SK-N-SH (cell line): ENCODE results near the gene SNX9. TPM values are rescaled to one million over a fixed set of nuclear protein-coding genes. Genes with fewer than 3 reads are reported as not detected.

Experiments used
- CTCF ChIA-PET: fragments of 300-600, 350-600 bp; formaldehyde crosslinking; extraction: SDS; loops from one replicate; lab custom pipeline; 2021; lab: Yijun Ruan, JAX
- POLR2A ChIA-PET: fragments of 350-600 bp; sonication (Branson Sonifier 250); formaldehyde crosslinking; extraction: SDS; loops from one replicate; lab custom pipeline; 2020; ENCODE audit warnings: antibody characterized with exemption, inconsistent platforms; lab: Yijun Ruan, JAX
- DNase-seq: peaks from one replicate; pipeline ENCODE4 v3.0.0; 2012
- H2AFZ ChIP-seq: fragments of 200-600 bp; sonication (generic); 2 replicates; pipeline ENCODE4 v1.8.1; 2016; ENCODE audit warnings: antibody characterized with exemption, mild to moderate bottlenecking, low read depth
- H3F3A ChIP-seq: fragments of 200-600 bp; sonication (generic); replicated peaks from 2 replicates; pipeline ENCODE3; 2016; ENCODE audit warnings: antibody characterized with exemption, mild to moderate bottlenecking; ENCODE audit not compliant: insufficient read depth
- H3K27ac ChIP-seq, 2 experiments: fragments of 200-500 bp in 1 of 2; fragments of 200-600 bp in 1 of 2; sonication (Bioruptor generic) in 1 of 2; sonication (generic), shearing (Covaris generic) in 1 of 2; 2 replicates each; pipeline versions ENCODE4 v1.5.1 to v1.6.1; 2014 to 2016; ENCODE audit warnings: low read depth in 2 of 2, inconsistent platforms in 1 of 2, low read length in 1 of 2, mild to moderate bottlenecking in 1 of 2, mixed read lengths in 1 of 2
- H3K27me3 ChIP-seq: fragments of 200-600 bp; sonication (generic), shearing (Covaris generic); 2 replicates; pipeline ENCODE4 v1.6.1; 2016; ENCODE audit warnings: mixed run types; ENCODE audit not compliant: insufficient read depth
- H3K36me3 ChIP-seq, 2 experiments: fragments of 200-500 bp in 1 of 2; fragments of 200-600 bp in 1 of 2; sonication (Bioruptor generic) in 1 of 2; sonication (generic) in 1 of 2; replicated peaks in 1 of 2; 2 replicates each; pipeline versions ENCODE3 to v1.5.1; 2014 to 2016; ENCODE audit warnings: low read length in 1 of 2, mild to moderate bottlenecking in 1 of 2; ENCODE audit not compliant: insufficient read depth in 2 of 2, control insufficient read depth in 1 of 2
- H3K4me1 ChIP-seq, 2 experiments: fragments of 200-500 bp in 1 of 2; fragments of 200-600 bp in 1 of 2; sonication (Bioruptor generic) in 1 of 2; sonication (generic), shearing (Covaris generic) in 1 of 2; 2 replicates each; pipeline versions ENCODE4 v1.5.1 to v1.6.1; 2014 to 2016; ENCODE audit warnings: low read depth in 1 of 2, low read length in 1 of 2, mixed run types in 1 of 2; ENCODE audit not compliant: insufficient read depth in 2 of 2, control insufficient read depth in 1 of 2
- H3K4me2 ChIP-seq: fragments of 200-600 bp; sonication (generic), shearing (Covaris generic); 2 replicates; pipeline ENCODE4 v1.6.1; 2017; ENCODE audit warnings: mixed run types
- H3K4me3 ChIP-seq, 2 experiments: fragments of 200-500 bp in 1 of 2; fragments of 200-600 bp in 1 of 2; sonication (Bioruptor generic) in 1 of 2; sonication (generic), shearing (Covaris generic) in 1 of 2; 2 replicates each; pipeline versions ENCODE4 v1.5.1 to v1.8.1; 2014 to 2016; ENCODE audit warnings: low read depth in 2 of 2, inconsistent platforms in 1 of 2, low read length in 1 of 2, mild to moderate bottlenecking in 1 of 2, mixed read lengths in 1 of 2, moderate library complexity in 1 of 2
- H3K79me2 ChIP-seq: fragments of 200-600 bp; sonication (generic); 2 replicates; pipeline ENCODE4 v1.8.1; 2017; ENCODE audit warnings: mild to moderate bottlenecking; ENCODE audit not compliant: insufficient read depth
- H3K9ac ChIP-seq: fragments of 200-600 bp; sonication (generic); 2 replicates; pipeline ENCODE4 v1.6.1; 2017; ENCODE audit warnings: mixed run types
- H3K9me2 ChIP-seq: fragments of 200-600 bp; sonication (generic); 2 replicates; pipeline ENCODE4 v1.6.1; 2017; ENCODE audit warnings: mixed run types
- H3K9me3 ChIP-seq: fragments of 200-600 bp; sonication (generic); 2 replicates; pipeline ENCODE4 v1.6.1; 2017; ENCODE audit warnings: mixed run types, mild to moderate bottlenecking, moderate library complexity
- H4K20me1 ChIP-seq: fragments of 200-600 bp; sonication (generic); 2 replicates; pipeline ENCODE4 v1.6.1; 2017; ENCODE audit warnings: mild to moderate bottlenecking, mixed run types; ENCODE audit not compliant: insufficient read depth
- FOSL2 ChIP-seq: IDR thresholded peaks from 2 replicates; pipeline ENCODE4 v1.4.0; 2012; ENCODE audit warnings: low read depth, mild to moderate bottlenecking, moderate library complexity, borderline replicate concordance
- MEF2A ChIP-seq: IDR thresholded peaks from 2 replicates; pipeline ENCODE4 v1.4.0; 2012; ENCODE audit warnings: low read depth, borderline replicate concordance
- NFIC ChIP-seq: IDR thresholded peaks from 2 replicates; pipeline ENCODE4 v1.4.0; 2012; ENCODE audit warnings: borderline replicate concordance
- NRF1 ChIP-seq: IDR thresholded peaks from 2 replicates; pipeline ENCODE4 v1.6.1; 2012; ENCODE audit warnings: low read depth, mild to moderate bottlenecking, low read length
- RFX5 ChIP-seq: IDR thresholded peaks from 2 replicates; pipeline ENCODE4 v1.6.1; 2012; ENCODE audit warnings: mild to moderate bottlenecking, improper control_type of control experiment, low read length
- TAF1 ChIP-seq: IDR thresholded peaks from 2 replicates; pipeline ENCODE4 v1.6.1; 2012; ENCODE audit warnings: low read depth, mild to moderate bottlenecking, low read length, moderate library complexity, borderline replicate concordance
- TCF12 ChIP-seq: IDR thresholded peaks from 2 replicates; pipeline ENCODE4 v1.4.0; 2012
- YY1 ChIP-seq: IDR thresholded peaks from 2 replicates; pipeline ENCODE4 v1.4.0; 2012; ENCODE audit warnings: low read depth, mild to moderate bottlenecking
- WGBS: methylation state at CpG from one replicate; pipeline ENCODE4 v1.1.6; 2017; ENCODE audit warnings: low lambda C conversion rate; 5-methylcytosine and 5-hydroxymethylcytosine counted together
- polyA plus RNA-seq, 3 experiments: library from polyadenylated mRNA; depleted of rRNA; stranded (reverse); fragments of >200 nt; gene quantifications; 2 replicates each; pipeline ENCODE4 v1.2.3, GENCODE V29; 2012
- TF ChIP-seq, protein P1 (sequence below): IDR thresholded peaks from 2 replicates; pipeline ENCODE4; 2012
- TF ChIP-seq, protein P2 (sequence below): fragments of 150-350 bp; IDR thresholded peaks from 2 replicates; pipeline ENCODE4 v1.6.1; 2016; ENCODE audit warnings: mild to moderate bottlenecking, low read depth, low read length
- TF ChIP-seq, protein P3 (sequence below): IDR thresholded peaks from 2 replicates; pipeline ENCODE4 v1.6.1; 2012; ENCODE audit warnings: mild to moderate bottlenecking, low read depth, low read length, moderate library complexity
- TF ChIP-seq, protein P4 (sequence below): IDR thresholded peaks from 2 replicates; pipeline ENCODE4 v1.4.0; 2012; ENCODE audit warnings: low read depth, borderline replicate concordance

The SNX9 gene
- polyA plus RNA-seq, 1 of the 3 experiments (the other 2 are of a cell fraction), result 31.6 TPM

DNA sequence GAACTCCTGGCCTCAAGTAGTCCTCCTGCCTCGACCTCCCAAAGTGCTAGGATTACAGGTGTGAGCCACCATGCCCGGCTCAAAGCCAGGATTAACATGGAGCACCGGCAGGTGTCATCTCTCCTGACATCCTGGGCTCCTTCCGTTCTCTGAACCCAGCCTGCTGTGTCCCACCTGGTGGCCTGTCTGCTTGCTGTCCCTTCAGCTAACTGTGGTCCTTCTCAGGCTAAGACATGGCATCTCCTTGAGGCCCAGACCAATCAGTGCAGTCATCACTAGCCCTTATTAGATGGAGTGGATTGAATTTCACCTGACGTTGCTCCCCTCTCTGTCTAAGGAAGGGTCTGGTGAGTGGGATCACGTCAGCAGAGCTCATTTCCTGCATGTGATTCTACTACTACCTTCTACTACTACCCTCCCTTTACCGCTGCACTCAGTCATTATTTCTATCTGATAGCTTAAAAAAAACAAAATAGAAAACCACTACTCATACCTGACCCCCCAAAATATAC lies 130.6 kb downstream of the SNX9 start:
- no peaks in the 10 kb centered on the region for H3K79me2 ChIP-seq
- H3K4me1 ChIP-seq, result peaks cover 0 to 5% of the 10 kb centered on the region in 2 experiments; a peak in 1 of 4 replicates
- H3K9ac ChIP-seq, result no peak overlapping the region
- H4K20me1 ChIP-seq, result no peaks in the 10 kb centered on the region
- no peaks in the 10 kb centered on the region for H3K9me2 ChIP-seq
- H3K27me3 ChIP-seq, result no peaks in the 10 kb centered on the region
- TF ChIP-seq NFIC (no peak), MEF2A (no peak), TAF1 (no peak), YY1 (no peak), NRF1 (no peak), FOSL2 (no peak), RFX5 (no peak), TCF12 (no peak)
- TF ChIP-seq, protein P1, sequence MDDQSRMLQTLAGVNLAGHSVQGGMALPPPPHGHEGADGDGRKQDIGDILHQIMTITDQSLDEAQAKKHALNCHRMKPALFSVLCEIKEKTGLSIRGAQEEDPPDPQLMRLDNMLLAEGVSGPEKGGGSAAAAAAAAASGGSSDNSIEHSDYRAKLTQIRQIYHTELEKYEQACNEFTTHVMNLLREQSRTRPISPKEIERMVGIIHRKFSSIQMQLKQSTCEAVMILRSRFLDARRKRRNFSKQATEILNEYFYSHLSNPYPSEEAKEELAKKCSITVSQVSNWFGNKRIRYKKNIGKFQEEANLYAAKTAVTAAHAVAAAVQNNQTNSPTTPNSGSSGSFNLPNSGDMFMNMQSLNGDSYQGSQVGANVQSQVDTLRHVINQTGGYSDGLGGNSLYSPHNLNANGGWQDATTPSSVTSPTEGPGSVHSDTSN, result no peak
- TF ChIP-seq, protein P2, sequence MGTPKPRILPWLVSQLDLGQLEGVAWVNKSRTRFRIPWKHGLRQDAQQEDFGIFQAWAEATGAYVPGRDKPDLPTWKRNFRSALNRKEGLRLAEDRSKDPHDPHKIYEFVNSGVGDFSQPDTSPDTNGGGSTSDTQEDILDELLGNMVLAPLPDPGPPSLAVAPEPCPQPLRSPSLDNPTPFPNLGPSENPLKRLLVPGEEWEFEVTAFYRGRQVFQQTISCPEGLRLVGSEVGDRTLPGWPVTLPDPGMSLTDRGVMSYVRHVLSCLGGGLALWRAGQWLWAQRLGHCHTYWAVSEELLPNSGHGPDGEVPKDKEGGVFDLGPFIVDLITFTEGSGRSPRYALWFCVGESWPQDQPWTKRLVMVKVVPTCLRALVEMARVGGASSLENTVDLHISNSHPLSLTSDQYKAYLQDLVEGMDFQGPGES, result no peak
- TF ChIP-seq, protein P3, sequence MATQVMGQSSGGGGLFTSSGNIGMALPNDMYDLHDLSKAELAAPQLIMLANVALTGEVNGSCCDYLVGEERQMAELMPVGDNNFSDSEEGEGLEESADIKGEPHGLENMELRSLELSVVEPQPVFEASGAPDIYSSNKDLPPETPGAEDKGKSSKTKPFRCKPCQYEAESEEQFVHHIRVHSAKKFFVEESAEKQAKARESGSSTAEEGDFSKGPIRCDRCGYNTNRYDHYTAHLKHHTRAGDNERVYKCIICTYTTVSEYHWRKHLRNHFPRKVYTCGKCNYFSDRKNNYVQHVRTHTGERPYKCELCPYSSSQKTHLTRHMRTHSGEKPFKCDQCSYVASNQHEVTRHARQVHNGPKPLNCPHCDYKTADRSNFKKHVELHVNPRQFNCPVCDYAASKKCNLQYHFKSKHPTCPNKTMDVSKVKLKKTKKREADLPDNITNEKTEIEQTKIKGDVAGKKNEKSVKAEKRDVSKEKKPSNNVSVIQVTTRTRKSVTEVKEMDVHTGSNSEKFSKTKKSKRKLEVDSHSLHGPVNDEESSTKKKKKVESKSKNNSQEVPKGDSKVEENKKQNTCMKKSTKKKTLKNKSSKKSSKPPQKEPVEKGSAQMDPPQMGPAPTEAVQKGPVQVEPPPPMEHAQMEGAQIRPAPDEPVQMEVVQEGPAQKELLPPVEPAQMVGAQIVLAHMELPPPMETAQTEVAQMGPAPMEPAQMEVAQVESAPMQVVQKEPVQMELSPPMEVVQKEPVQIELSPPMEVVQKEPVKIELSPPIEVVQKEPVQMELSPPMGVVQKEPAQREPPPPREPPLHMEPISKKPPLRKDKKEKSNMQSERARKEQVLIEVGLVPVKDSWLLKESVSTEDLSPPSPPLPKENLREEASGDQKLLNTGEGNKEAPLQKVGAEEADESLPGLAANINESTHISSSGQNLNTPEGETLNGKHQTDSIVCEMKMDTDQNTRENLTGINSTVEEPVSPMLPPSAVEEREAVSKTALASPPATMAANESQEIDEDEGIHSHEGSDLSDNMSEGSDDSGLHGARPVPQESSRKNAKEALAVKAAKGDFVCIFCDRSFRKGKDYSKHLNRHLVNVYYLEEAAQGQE, result no peak
- TF ChIP-seq, protein P4, sequence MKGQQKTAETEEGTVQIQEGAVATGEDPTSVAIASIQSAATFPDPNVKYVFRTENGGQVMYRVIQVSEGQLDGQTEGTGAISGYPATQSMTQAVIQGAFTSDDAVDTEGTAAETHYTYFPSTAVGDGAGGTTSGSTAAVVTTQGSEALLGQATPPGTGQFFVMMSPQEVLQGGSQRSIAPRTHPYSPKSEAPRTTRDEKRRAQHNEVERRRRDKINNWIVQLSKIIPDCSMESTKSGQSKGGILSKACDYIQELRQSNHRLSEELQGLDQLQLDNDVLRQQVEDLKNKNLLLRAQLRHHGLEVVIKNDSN, result no peak
- 87% methylated on average over 7 of the region's 7 CpGs for WGBS
- H3K4me3 ChIP-seq, result no peak overlapping the region
- H3K27ac ChIP-seq, result no peak overlapping the region
- H3K36me3 ChIP-seq, result peaks cover 0 to 3% of the 10 kb centered on the region in 2 experiments
- peaks cover 16% of the 10 kb centered on the region; the same call in 1 of the 2 replicates for H3K9me3 ChIP-seq
- no peak for DNase-seq
- ChIA-PET CTCF (no interaction called here), POLR2A (no interaction called here)
- H3F3A ChIP-seq, result peaks cover 9% of the 10 kb centered on the region
- H3K4me2 ChIP-seq, result no peak overlapping the region
- no peak overlapping the region for H2AFZ ChIP-seq
